Natural killer cell (primary cell): ENCODE results near the gene RAPGEF1. TPM values are rescaled to one million over a fixed set of nuclear protein-coding genes. Genes with fewer than 3 reads are reported as not detected.

Experiments used
- ATAC-seq, 3 donors: fragments of 150-1000 bp in 2 of 3; fragments of 200-7000 bp in 1 of 3; cut with Tn5 transposase; 1 replicate in 1 of 3; 2 replicates in 2 of 3; pipeline ENCODE4 v1.10.0; 2021; ENCODE audit warnings: mild to moderate bottlenecking in 2 of 3, moderate library complexity in 2 of 3
- DNase-seq, 2 donors: peaks; one replicate each; pipeline versions ENCODE4 v3.0.0 to v3.0.0-alpha.2; 2013 to 2021; ENCODE audit warnings: mixed read lengths in 1 of 2
- H3K27ac ChIP-seq: one replicate; pipeline ENCODE4 v1.5.1; 2013; ENCODE audit warnings: mild to moderate bottlenecking, low read length
- H3K27me3 ChIP-seq: one replicate; pipeline ENCODE4 v1.6.1; 2013; ENCODE audit warnings: low read length; ENCODE audit not compliant: control insufficient read depth, insufficient read depth
- H3K36me3 ChIP-seq: one replicate; pipeline ENCODE4 v1.6.1; 2013; ENCODE audit warnings: low read length; ENCODE audit not compliant: control insufficient read depth, insufficient read depth
- H3K4me1 ChIP-seq: one replicate; pipeline ENCODE4 v1.6.1; 2013; ENCODE audit warnings: low read length; ENCODE audit not compliant: control insufficient read depth, insufficient read depth
- H3K4me3 ChIP-seq: one replicate; pipeline ENCODE4 v1.5.1; 2013; ENCODE audit warnings: low read length
- H3K9me3 ChIP-seq: one replicate; pipeline ENCODE4 v1.6.1; 2013; ENCODE audit warnings: low read length; ENCODE audit not compliant: control insufficient read depth, insufficient read depth
- H3K27ac Mint-ChIP-seq, 2 donors: one replicate each; pipeline ENCODE4 v1.8.0; 2022; ENCODE audit warnings: mild to moderate bottlenecking in 2 of 2, mixed read lengths in 2 of 2, moderate library complexity in 1 of 2
- H3K27me3 Mint-ChIP-seq, 2 donors: one replicate each; pipeline ENCODE4 v1.8.0; 2022; ENCODE audit warnings: low read depth in 2 of 2, mixed read lengths in 2 of 2
- H3K36me3 Mint-ChIP-seq: one replicate; pipeline ENCODE4 v1.8.0; 2022; ENCODE audit warnings: mixed read lengths
- H3K4me1 Mint-ChIP-seq, 2 donors: one replicate each; pipeline ENCODE4 v1.8.0; 2022; ENCODE audit warnings: mixed read lengths in 2 of 2
- H3K4me3 Mint-ChIP-seq: one replicate; pipeline ENCODE4 v1.8.0; 2022; ENCODE audit warnings: mild to moderate bottlenecking, moderate library complexity, mixed read lengths
- H3K9me3 Mint-ChIP-seq, 2 donors: one replicate each; pipeline ENCODE4 v1.8.0; 2022; ENCODE audit warnings: mixed read lengths in 2 of 2
- WGBS: methylation state at CpG from one replicate; pipeline ENCODE4 v1.1.7; 2013; ENCODE audit warnings: missing lambda C conversion rate; ENCODE audit not compliant: insufficient coverage; 5-methylcytosine and 5-hydroxymethylcytosine counted together
- intact Hi-C: fragments of 100-400 bp; cut with micrococcal nuclease; formaldehyde crosslinking; loops from one replicate; pipeline ENCODE4 v1.14.2; 2022
- total RNA-seq, 4 donors: library from RNA; stranded (reverse); fragments of 120-200 nt in 1 of 4; gene quantifications; one replicate each; pipeline versions ENCODE4 v1.2.3 to v1.2.4, GENCODE V29; 2013 to 2022
- TF ChIP-seq, protein P1 (sequence below): fragments of 200-600 bp; IDR thresholded peaks from one replicate; pipeline ENCODE4 v1.8.0; 2022; ENCODE audit warnings: antibody characterized with exemption

RAPGEF1 gene
- total RNA-seq, 3 donors from 2014 or later (not counting 1 experiment from before 2014, with no cell fraction given) = 210 to 224 (median 222) TPM

- intact Hi-C loops = loop anchor here (5.0 to 10.0 kb wide), 3 partner anchors 325 to 1867 kb away; no protein-coding TSS in a partner anchor
- Mint-ChIP-seq H3K4me3 (peak overlapping the region; percentile 82), H3K27me3 (no peaks in the 10 kb centered on the region), H3K9me3 (no peaks in the 10 kb centered on the region), H3K27ac (peak overlapping the region; percentile 92 to 95), H3K4me1 (peaks cover 92 to 95% of the 10 kb centered on the region in 2 donors), H3K36me3 (no peaks in the 10 kb centered on the region)
- 78% methylated on average over 7 of the region's 8 CpGs for WGBS
- H3K27ac ChIP-seq = peak overlapping the region; percentile 93
- no peaks in the 10 kb centered on the region for H3K27me3 ChIP-seq
- H3K4me3 ChIP-seq = no peak overlapping the region
- ATAC-seq = no peak
- peaks cover 6% of the 10 kb centered on the region for H3K36me3 ChIP-seq
- peaks cover 98% of the 10 kb centered on the region for H3K4me1 ChIP-seq
- TF ChIP-seq, protein P1, sequence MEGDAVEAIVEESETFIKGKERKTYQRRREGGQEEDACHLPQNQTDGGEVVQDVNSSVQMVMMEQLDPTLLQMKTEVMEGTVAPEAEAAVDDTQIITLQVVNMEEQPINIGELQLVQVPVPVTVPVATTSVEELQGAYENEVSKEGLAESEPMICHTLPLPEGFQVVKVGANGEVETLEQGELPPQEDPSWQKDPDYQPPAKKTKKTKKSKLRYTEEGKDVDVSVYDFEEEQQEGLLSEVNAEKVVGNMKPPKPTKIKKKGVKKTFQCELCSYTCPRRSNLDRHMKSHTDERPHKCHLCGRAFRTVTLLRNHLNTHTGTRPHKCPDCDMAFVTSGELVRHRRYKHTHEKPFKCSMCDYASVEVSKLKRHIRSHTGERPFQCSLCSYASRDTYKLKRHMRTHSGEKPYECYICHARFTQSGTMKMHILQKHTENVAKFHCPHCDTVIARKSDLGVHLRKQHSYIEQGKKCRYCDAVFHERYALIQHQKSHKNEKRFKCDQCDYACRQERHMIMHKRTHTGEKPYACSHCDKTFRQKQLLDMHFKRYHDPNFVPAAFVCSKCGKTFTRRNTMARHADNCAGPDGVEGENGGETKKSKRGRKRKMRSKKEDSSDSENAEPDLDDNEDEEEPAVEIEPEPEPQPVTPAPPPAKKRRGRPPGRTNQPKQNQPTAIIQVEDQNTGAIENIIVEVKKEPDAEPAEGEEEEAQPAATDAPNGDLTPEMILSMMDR = no peak
- no peak for DNase-seq
- no peaks in the 10 kb centered on the region for H3K9me3 ChIP-seq
These were observed 7.8 kb downstream of the RAPGEF1 start for GRCh38 chr9:131732061-131732526.

- intact Hi-C loops = loop anchor here (5.0 to 10.0 kb wide), 3 partner anchors 324 to 1867 kb away; no protein-coding TSS in a partner anchor
- TF ChIP-seq, protein P1 = no peak
- Mint-ChIP-seq H3K4me3 (peak overlapping the region; percentile 82), H3K36me3 (no peaks in the 10 kb centered on the region), H3K4me1 (peaks cover 91 to 95% of the 10 kb centered on the region in 2 donors), H3K27me3 (no peaks in the 10 kb centered on the region), H3K9me3 (no peaks in the 10 kb centered on the region), H3K27ac (peak overlapping the region; percentile 92 to 95)
- Histone ChIP-seq H3K27me3 (no peaks in the 10 kb centered on the region), H3K4me3 (no peak overlapping the region), H3K4me1 (peaks cover 97% of the 10 kb centered on the region), H3K27ac (peak overlapping the region; percentile 93), H3K9me3 (no peaks in the 10 kb centered on the region), H3K36me3 (peaks cover 6% of the 10 kb centered on the region)
- DNase-seq (peak in 1 of 2 donors; percentile 74), ATAC-seq (peak; percentile 4 to 19 (median 17))
- 4% methylated on average over 5 of the region's 5 CpGs for WGBS
These were observed 8.2 kb downstream of the RAPGEF1 start for GRCh38 chr9:131731644-131732043.

DNA sequence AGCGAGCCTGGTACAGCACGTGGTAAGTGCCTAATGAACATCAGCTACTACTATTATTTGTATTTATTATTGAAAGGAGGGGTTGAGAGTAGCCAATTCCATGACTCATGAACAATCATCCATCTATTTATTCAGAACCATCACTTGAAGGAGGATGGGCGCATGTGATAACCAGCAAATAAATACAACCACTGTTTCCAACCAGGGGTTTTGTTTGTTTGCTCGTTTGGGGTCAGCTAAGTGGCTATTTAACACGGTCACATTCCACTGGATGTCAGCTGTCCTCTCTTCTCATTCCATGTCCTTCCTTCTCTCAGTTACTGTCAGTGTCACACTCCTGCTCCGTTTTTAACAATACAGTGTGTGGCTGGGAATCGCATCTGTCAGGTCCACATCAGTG is 8.6 kb downstream of the RAPGEF1 start:
- ATAC-seq (no peak), DNase-seq (no peak)
- H3K36me3 ChIP-seq = peaks cover 6% of the 10 kb centered on the region
- TF ChIP-seq, protein P1 = no peak
- intact Hi-C loops = loop anchor here (5.0 to 10.0 kb wide), 3 partner anchors 324 to 1866 kb away; no protein-coding TSS in a partner anchor
- no peak overlapping the region for H3K4me3 ChIP-seq
- no peaks in the 10 kb centered on the region for H3K27me3 Mint-ChIP-seq
- peaks cover 97% of the 10 kb centered on the region for H3K4me1 ChIP-seq
- 21% methylated on average over 5 of the region's 7 CpGs for WGBS
- no peaks in the 10 kb centered on the region for H3K9me3 ChIP-seq
- H3K27me3 ChIP-seq = no peaks in the 10 kb centered on the region
- H3K9me3 Mint-ChIP-seq = no peaks in the 10 kb centered on the region
- peaks cover 87 to 95% of the 10 kb centered on the region in 2 donors for H3K4me1 Mint-ChIP-seq
- peak overlapping the region; percentile 93 for H3K27ac ChIP-seq
- no peaks in the 10 kb centered on the region for H3K36me3 Mint-ChIP-seq
- H3K27ac Mint-ChIP-seq = peak overlapping the region; percentile 92 to 95
- H3K4me3 Mint-ChIP-seq = peak overlapping the region; percentile 82

GRCh38 chr9:131728961-131729360 is 10.9 kb downstream of the RAPGEF1 start:
- peak; percentile 58 to 89 for DNase-seq
- ATAC-seq = peak; percentile 49 to 71 (median 62)
- no peaks in the 10 kb centered on the region for H3K27me3 Mint-ChIP-seq
- H3K27me3 ChIP-seq = no peaks in the 10 kb centered on the region
- H3K36me3 Mint-ChIP-seq = no peaks in the 10 kb centered on the region
- WGBS = 0% methylated on average over 2 of the region's 3 CpGs
- no peaks in the 10 kb centered on the region for H3K9me3 Mint-ChIP-seq
- intact Hi-C loops = loop anchor here (1.0 to 2.0 kb wide), 2 partner anchors 51 to 100 kb away; no protein-coding TSS in a partner anchor
- H3K36me3 ChIP-seq = no peaks in the 10 kb centered on the region
- H3K27ac Mint-ChIP-seq = peak overlapping the region; percentile 92 to 95
- H3K27ac ChIP-seq = peak overlapping the region; percentile 99
- H3K4me3 Mint-ChIP-seq = peak overlapping the region; percentile 90
- H3K4me1 Mint-ChIP-seq = peaks cover 78 to 89% of the 10 kb centered on the region in 2 donors
- H3K4me1 ChIP-seq = peaks cover 94% of the 10 kb centered on the region
- TF ChIP-seq, protein P1 = no peak
- H3K9me3 ChIP-seq = no peaks in the 10 kb centered on the region
- H3K4me3 ChIP-seq = no peak overlapping the region
